ENCODE data around the gene DSP.

GRCh38 chr6:7591770-7592169 lies 50.3 kb downstream of the DSP start:
- TF ChIP-seq CTCF (conservative IDR thresholded peaks at IDR 0.05) (no peak), EZH2 (IDR thresholded peaks at IDR 0.05; ENCODE audit: low read depth) (no peak)
